Measurements from ENCODE around the gene CTBP2.

The CTBP2 gene

DNA sequence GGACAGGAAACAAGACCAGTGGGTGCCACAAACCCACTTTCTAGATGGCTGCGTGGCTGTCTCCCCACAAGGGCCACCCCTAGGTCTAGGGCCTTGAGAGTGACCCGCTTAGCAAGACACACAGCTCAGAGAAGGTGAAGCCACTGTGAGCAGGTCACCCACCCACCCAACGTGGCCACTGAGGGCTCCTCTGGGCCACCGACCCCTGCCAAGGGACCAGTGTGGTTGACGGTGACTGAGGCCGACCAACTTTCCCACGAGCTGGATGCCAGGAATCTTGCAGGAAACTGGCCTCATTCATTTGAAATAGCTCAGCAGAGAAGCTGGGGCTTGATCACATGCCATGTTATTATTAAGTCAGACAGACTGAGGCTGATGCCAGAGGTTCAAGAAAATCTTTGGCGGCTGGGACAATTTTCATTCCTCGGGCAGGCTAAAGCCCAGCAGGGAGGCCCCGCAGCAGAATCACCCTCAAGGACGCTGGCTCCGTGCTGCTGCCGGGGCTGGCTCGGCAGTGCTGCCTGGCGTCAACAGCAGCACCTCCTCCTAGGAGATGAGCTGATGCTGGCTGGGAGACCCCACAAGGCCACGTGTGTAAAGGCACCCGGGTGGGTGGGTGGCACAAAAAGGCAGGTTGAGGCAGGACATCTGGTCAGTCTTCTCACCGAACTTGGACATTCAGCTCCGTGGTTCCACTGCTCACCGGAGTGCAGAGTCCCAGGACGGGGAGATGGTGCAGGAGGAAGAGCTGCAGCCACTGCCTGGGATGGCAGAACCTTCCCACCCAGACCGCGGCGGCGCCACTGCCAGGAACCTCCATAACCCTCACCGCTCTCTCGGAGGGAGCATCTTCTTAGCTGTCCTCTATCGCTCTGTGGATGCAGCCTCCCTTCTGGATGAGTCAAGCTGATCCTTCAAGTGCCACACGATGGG is 160.7 kb downstream of the CTBP2 start:
- Histone ChIP-seq H3K36me3 (ENCODE audit: insufficient read depth, low read length) (peaks cover 68% of the 10 kb centered on the region), H3K4me1 (ENCODE audit: insufficient read depth, low read length) (peaks cover 19% of the 10 kb centered on the region), H3K27me3 (ENCODE audit: insufficient read depth, low read length) (no peaks in the 10 kb centered on the region), H2AFZ (ENCODE audit: low read depth, low read length) (no peak overlapping the region), H3K4me3 (ENCODE audit: low read length) (no peak overlapping the region), H3K9me3 (ENCODE audit: low read length) (no peaks in the 10 kb centered on the region)

- peaks cover 75% of the 10 kb centered on the region for H3K36me3 ChIP-seq (ENCODE audit: insufficient read depth, low read length)
- peaks cover 19% of the 10 kb centered on the region for H3K4me1 ChIP-seq (ENCODE audit: insufficient read depth, low read length)
- no peaks in the 10 kb centered on the region for H3K9me3 ChIP-seq (ENCODE audit: low read length)
- no peaks in the 10 kb centered on the region for H3K27me3 ChIP-seq (ENCODE audit: insufficient read depth, low read length)
- no peak overlapping the region for H3K4me3 ChIP-seq (ENCODE audit: low read length)
- no peak overlapping the region for H2AFZ ChIP-seq (ENCODE audit: low read depth, low read length)
These were observed 161.6 kb downstream of the CTBP2 start for GRCh38 chr10:124998624-124999291.

GRCh38 chr10:124997771-124998623 is 162.4 kb downstream of the CTBP2 start:
- Histone ChIP-seq H3K4me3 (ENCODE audit: low read length) (no peak overlapping the region), H3K4me1 (ENCODE audit: insufficient read depth, low read length) (peaks cover 19% of the 10 kb centered on the region), H3K27me3 (ENCODE audit: insufficient read depth, low read length) (no peaks in the 10 kb centered on the region), H2AFZ (ENCODE audit: low read depth, low read length) (no peak overlapping the region), H3K9me3 (ENCODE audit: low read length) (no peaks in the 10 kb centered on the region), H3K36me3 (ENCODE audit: insufficient read depth, low read length) (peaks cover 78% of the 10 kb centered on the region)

GRCh38 chr10:124997306-124997705 is 163.1 kb downstream of the CTBP2 start:
- H2AFZ ChIP-seq (ENCODE audit: low read depth, low read length): no peak overlapping the region
- no peaks in the 10 kb centered on the region for H3K27me3 ChIP-seq (ENCODE audit: insufficient read depth, low read length)
- H3K4me3 ChIP-seq (ENCODE audit: low read length): no peak overlapping the region
- no peaks in the 10 kb centered on the region for H3K9me3 ChIP-seq (ENCODE audit: low read length)
- H3K4me1 ChIP-seq (ENCODE audit: insufficient read depth, low read length): peaks cover 19% of the 10 kb centered on the region
- peaks cover 78% of the 10 kb centered on the region for H3K36me3 ChIP-seq (ENCODE audit: insufficient read depth, low read length)

DNA sequence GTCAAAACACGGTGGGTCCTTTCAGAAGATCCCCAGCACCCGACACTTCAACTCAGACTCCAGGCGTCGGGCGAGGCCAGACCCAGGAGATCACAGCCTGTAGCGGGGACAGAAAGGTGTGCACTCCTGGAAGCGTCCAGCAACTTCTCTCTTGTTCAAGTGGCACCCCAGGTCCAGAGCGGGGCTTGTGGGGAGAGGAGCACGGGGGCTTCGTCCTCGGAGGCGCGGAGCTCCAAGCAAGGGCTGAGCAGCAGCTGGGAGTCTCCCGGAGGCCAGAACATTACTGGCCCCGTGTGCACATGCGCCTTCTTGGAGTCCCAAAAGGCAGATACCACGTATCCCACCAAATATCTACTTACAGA is 163.5 kb downstream of the CTBP2 start:
- Histone ChIP-seq H3K9me3 (ENCODE audit: low read length) (no peaks in the 10 kb centered on the region), H3K4me1 (ENCODE audit: insufficient read depth, low read length) (peaks cover 19% of the 10 kb centered on the region), H2AFZ (ENCODE audit: low read depth, low read length) (no peak overlapping the region), H3K4me3 (ENCODE audit: low read length) (no peak overlapping the region), H3K36me3 (ENCODE audit: insufficient read depth, low read length) (peaks cover 79% of the 10 kb centered on the region), H3K27me3 (ENCODE audit: insufficient read depth, low read length) (no peaks in the 10 kb centered on the region)

- Histone ChIP-seq H3K36me3 (ENCODE audit: insufficient read depth, low read length) (peaks cover 82% of the 10 kb centered on the region), H3K9me3 (ENCODE audit: low read length) (no peaks in the 10 kb centered on the region)
These were observed 164.1 kb downstream of the CTBP2 start for GRCh38 chr10:124996127-124996853.

GRCh38 chr10:124995605-124996004 is 164.8 kb downstream of the CTBP2 start:
- Histone ChIP-seq H3K4me3 (ENCODE audit: low read length) (no peak overlapping the region), H3K4me1 (ENCODE audit: insufficient read depth, low read length) (peaks cover 8% of the 10 kb centered on the region), H3K36me3 (ENCODE audit: insufficient read depth, low read length) (peaks cover 88% of the 10 kb centered on the region), H3K9me3 (ENCODE audit: low read length) (no peaks in the 10 kb centered on the region), H2AFZ (ENCODE audit: low read depth, low read length) (no peak overlapping the region), H3K27me3 (ENCODE audit: insufficient read depth, low read length) (no peaks in the 10 kb centered on the region)

More at GRCh38 chr10:124996127-124996853, 164.1 kb downstream of the CTBP2 start:
- no peak overlapping the region for H2AFZ ChIP-seq (ENCODE audit: low read depth, low read length)
- H3K27me3 ChIP-seq (ENCODE audit: insufficient read depth, low read length): no peaks in the 10 kb centered on the region
- peaks cover 14% of the 10 kb centered on the region for H3K4me1 ChIP-seq (ENCODE audit: insufficient read depth, low read length)
- no peak overlapping the region for H3K4me3 ChIP-seq (ENCODE audit: low read length)

DNA sequence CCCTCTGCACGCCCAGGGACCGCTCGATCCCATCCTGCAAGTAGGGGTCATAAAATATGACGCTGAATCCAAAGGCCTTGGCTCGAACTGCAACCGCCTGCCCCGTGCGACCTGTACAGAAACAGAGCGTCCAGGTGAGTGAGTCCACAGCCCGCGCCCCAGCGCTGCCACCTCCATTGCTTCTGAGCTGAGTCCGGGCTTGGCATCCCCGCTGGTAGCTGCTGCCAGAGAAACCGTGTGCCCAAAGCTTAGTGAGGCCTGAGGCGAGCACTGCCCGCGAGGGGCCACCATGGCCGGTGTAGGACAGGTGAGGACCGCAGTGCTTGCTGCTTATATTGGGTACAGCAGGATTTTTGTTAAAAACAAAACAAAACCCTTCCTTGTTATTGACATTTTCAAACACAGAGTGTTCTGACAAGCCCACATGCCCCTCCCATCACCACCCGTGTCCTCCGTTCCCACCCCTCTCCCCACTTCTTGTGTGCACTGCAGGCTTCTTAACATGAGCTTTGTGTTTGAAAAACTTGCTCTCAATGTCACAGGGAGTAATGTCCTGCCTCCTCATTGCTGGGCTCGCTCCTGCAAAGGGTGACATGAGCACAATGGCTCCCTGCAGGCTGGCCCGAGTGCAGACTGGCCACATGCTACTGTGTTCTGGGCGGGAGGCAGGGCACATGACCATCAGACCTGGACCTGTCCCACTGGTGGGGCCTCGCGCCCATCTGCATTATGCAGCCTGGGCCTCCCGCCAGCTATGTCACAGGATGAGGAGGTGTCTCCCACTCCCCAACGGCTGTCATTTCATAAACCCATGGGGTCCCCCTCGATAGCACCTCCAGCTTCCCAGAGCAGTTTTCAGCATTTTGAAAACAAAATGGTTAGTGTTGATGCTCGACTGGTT is 165.5 kb downstream of the CTBP2 start:
- Histone ChIP-seq H3K4me1 (ENCODE audit: insufficient read depth, low read length) (no peaks in the 10 kb centered on the region), H3K36me3 (ENCODE audit: insufficient read depth, low read length) (peaks cover 88% of the 10 kb centered on the region), H3K4me3 (ENCODE audit: low read length) (no peak overlapping the region), H3K9me3 (ENCODE audit: low read length) (no peaks in the 10 kb centered on the region), H3K27me3 (ENCODE audit: insufficient read depth, low read length) (no peaks in the 10 kb centered on the region), H2AFZ (ENCODE audit: low read depth, low read length) (no peak overlapping the region)

DNA sequence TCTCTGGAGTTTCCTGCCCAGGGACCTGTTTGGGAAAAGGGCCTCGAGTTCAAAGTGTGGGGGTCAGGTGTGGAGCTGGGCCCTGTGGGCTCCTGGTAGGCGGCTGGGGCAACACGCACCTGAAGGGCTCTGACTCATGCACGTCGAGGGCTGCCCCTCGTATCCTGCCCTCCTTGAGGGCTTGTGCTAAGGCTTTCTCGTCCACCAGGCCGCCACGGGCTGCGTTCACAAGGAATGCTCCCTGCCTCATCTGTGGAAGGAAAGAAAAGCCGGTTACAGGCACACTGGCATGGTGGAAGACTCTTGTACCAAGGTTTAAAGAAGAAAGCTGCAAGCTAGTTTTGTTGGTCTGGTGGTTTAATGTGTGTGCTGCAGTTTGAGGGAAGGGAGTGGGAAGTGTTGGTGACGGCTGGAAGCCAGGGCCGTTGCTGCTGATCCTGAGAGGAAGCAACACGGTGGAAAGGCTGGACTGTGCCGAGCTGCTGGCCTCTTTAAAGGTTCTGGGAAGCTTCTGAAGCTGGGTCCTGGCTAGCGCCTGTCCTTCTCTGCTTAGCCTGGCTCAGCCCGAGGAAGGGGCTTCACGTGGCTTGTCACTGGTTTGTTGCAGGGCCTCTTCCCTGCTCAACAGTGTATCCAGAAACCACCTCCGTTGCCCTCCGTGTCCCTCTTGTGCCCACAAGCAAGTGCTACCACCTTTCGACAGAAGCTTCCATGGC is 166.5 kb downstream of the CTBP2 start:
- peaks cover 87% of the 10 kb centered on the region for H3K36me3 ChIP-seq (ENCODE audit: insufficient read depth, low read length)
- no peak overlapping the region for H2AFZ ChIP-seq (ENCODE audit: low read depth, low read length)
- no peaks in the 10 kb centered on the region for H3K4me1 ChIP-seq (ENCODE audit: insufficient read depth, low read length)
- H3K4me3 ChIP-seq (ENCODE audit: low read length): no peak overlapping the region
- no peaks in the 10 kb centered on the region for H3K9me3 ChIP-seq (ENCODE audit: low read length)
- no peaks in the 10 kb centered on the region for H3K27me3 ChIP-seq (ENCODE audit: insufficient read depth, low read length)

- Histone ChIP-seq H3K4me3 (ENCODE audit: low read length) (no peak overlapping the region), H3K9me3 (ENCODE audit: low read length) (no peaks in the 10 kb centered on the region), H2AFZ (ENCODE audit: low read depth, low read length) (no peak overlapping the region), H3K36me3 (ENCODE audit: insufficient read depth, low read length) (peaks cover 81% of the 10 kb centered on the region), H3K4me1 (ENCODE audit: insufficient read depth, low read length) (no peaks in the 10 kb centered on the region), H3K27me3 (ENCODE audit: insufficient read depth, low read length) (no peaks in the 10 kb centered on the region)
These were observed 167.0 kb downstream of the CTBP2 start for GRCh38 chr10:124993345-124993708.

DNA sequence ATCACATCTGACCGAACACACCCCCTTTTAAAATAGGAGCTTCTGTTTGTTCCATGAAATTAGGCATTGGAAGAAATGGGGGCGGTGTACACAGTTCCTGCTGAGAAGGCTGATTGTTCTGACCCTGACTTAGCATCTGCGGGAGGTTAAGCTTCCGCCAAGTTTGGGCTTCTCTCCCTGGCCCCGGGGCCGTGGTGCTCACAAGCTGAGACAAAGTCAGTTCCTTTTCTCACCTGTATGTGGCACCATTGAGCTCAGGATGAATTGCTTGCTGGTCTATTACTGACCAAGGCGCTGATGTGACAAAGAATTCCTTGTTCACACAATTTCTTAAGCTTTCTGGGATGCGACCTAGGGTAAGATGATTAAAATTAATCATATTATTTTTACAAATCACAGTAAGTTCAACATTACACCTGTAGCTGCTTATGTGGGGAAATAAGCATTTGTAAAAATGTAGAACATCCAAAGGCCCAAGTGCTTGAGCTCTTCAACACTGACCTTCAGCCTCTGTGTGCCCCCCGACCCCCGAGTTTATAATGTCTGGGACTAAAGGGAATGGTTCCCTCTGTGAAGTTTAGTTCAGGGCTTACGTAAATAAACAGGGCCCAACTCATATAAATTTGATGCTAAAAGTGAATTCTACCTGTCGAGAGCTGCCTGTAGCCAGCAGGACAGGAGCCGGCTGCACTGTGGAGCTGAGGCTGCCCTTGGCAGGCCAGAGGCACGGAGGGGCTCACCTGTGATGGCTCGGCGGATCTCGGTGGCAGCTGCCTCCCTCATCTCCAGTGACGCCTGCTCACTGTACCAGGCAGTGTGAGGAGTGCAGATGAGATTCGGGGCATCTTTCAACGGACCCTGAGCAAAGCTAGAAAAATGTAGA is 167.7 kb downstream of the CTBP2 start:
- H3K4me1 ChIP-seq (ENCODE audit: insufficient read depth, low read length): no peaks in the 10 kb centered on the region
- H3K27me3 ChIP-seq (ENCODE audit: insufficient read depth, low read length): no peaks in the 10 kb centered on the region
- no peak overlapping the region for H2AFZ ChIP-seq (ENCODE audit: low read depth, low read length)
- no peaks in the 10 kb centered on the region for H3K9me3 ChIP-seq (ENCODE audit: low read length)
- peaks cover 79% of the 10 kb centered on the region for H3K36me3 ChIP-seq (ENCODE audit: insufficient read depth, low read length)
- H3K4me3 ChIP-seq (ENCODE audit: low read length): no peak overlapping the region

Measured in neuron (in vitro differentiated cells).